Osteoblast (primary cell): ENCODE results near the gene ATP1A3. TPM values are rescaled to one million over a fixed set of nuclear protein-coding genes. Genes with fewer than 3 reads are reported as not detected.
"Not testable (repeated sequence)": the region's sequence is repeated elsewhere in the genome, so short reads cannot be mapped to it uniquely, and the experiment has no call there.

Experiments
- DNase-seq: peaks from one replicate; pipeline ENCODE4 v3.0.0; 2011; ENCODE audit warnings: low spot score, mixed read lengths; ENCODE audit not compliant: insufficient read length; ENCODE audit errors: missing footprints
- H2AFZ ChIP-seq: 2 replicates; pipeline ENCODE4 v1.6.0; 2011; ENCODE audit warnings: mild to moderate bottlenecking, low read length
- H3K27ac ChIP-seq: 2 replicates; pipeline ENCODE4 v1.5.1; 2011; ENCODE audit warnings: mild to moderate bottlenecking, low read depth, low read length, moderate library complexity
- H3K27me3 ChIP-seq: 2 replicates; pipeline ENCODE4 v1.6.0; 2012; ENCODE audit warnings: mild to moderate bottlenecking, control low read depth, inconsistent platforms, low read length, moderate library complexity; ENCODE audit not compliant: insufficient read depth
- H3K36me3 ChIP-seq: 2 replicates; pipeline ENCODE4 v1.5.1; 2011; ENCODE audit warnings: mild to moderate bottlenecking, low read length, control low read depth, moderate library complexity; ENCODE audit not compliant: insufficient read depth
- H3K4me1 ChIP-seq: 2 replicates; pipeline ENCODE4 v1.5.1; 2011; ENCODE audit warnings: mild to moderate bottlenecking, low read length, control low read depth, moderate library complexity; ENCODE audit not compliant: insufficient read depth
- H3K4me2 ChIP-seq: 2 replicates; pipeline ENCODE4 v1.6.0; 2011; ENCODE audit warnings: mild to moderate bottlenecking, low read length; ENCODE audit not compliant: insufficient read depth
- H3K4me3 ChIP-seq: fragments of 200-600 bp; sonication (generic); 3 replicates; pipeline ENCODE4 v1.5.1; 2012; ENCODE audit warnings: mild to moderate bottlenecking, low read length, inconsistent platforms; ENCODE audit not compliant: insufficient read depth
- H3K79me2 ChIP-seq: 2 replicates; pipeline ENCODE4 v1.6.0; 2012; ENCODE audit warnings: mild to moderate bottlenecking, low read length, control low read depth, inconsistent platforms; ENCODE audit not compliant: insufficient read depth
- H3K9me3 ChIP-seq: 2 replicates; pipeline ENCODE4 v1.5.1; 2011; ENCODE audit warnings: low read depth, low read length, control low read depth
- H4K20me1 ChIP-seq: 2 replicates; pipeline ENCODE4 v1.6.0; 2012; ENCODE audit warnings: mild to moderate bottlenecking, low read length, control low read depth; ENCODE audit not compliant: insufficient read depth
- CTCF ChIP-seq: IDR thresholded peaks from 2 replicates; pipeline ENCODE4 v1.5.1; 2011; ENCODE audit warnings: mild to moderate bottlenecking, low read depth, low read length, moderate library complexity; ENCODE audit errors: extremely low read depth
- total RNA-seq: library from RNA; depleted of rRNA; stranded (reverse); fragments of >200 nt; gene quantifications from 2 replicates; pipeline ENCODE4 v1.2.3, GENCODE V29; 2012

The ATP1A3 gene
- total RNA-seq = under 0.01 TPM in 2 replicates

GRCh38 chr19:41993612-41994483 lies at the start of gene ATP1A3:
ATP1A3 (minus strand) TSS chr19:41994230; CDS start chr19:41994076, 154 bp downstream.
- Histone ChIP-seq H3K4me2 (peak within 1 kb of the TSS; percentile 51), H3K9me3 (no peaks in the 10 kb centered on the region), H2AFZ (no peak within 1 kb of the TSS), H3K27ac (no peak within 1 kb of the TSS), H4K20me1 (peaks cover 2% of the 10 kb centered on the region), H3K27me3 (peaks cover 37% of the 10 kb centered on the region), H3K4me3 (peak within 1 kb of the TSS; percentile 33), H3K36me3 (no peaks in the 10 kb centered on the region), H3K79me2 (no peaks in the 10 kb centered on the region), H3K4me1 (no peaks in the 10 kb centered on the region)
- DNase-seq = peak; percentile 98
- TF ChIP-seq CTCF = no peak

GRCh38 chr19:42042455-42043170 lies 48.6 kb upstream of the ATP1A3 start:
- no peak overlapping the region for H3K4me2 ChIP-seq
- H3K4me3 ChIP-seq = no peak overlapping the region
- H3K27ac ChIP-seq = no peak overlapping the region
- H2AFZ ChIP-seq = no peak overlapping the region
- DNase-seq = no peak
- no peaks in the 10 kb centered on the region for H3K79me2 ChIP-seq
- H3K36me3 ChIP-seq = no peaks in the 10 kb centered on the region
- H3K9me3 ChIP-seq = no peaks in the 10 kb centered on the region
- H3K4me1 ChIP-seq = no peaks in the 10 kb centered on the region
- no peaks in the 10 kb centered on the region for H3K27me3 ChIP-seq
- TF ChIP-seq CTCF = no peak
- no peaks in the 10 kb centered on the region for H4K20me1 ChIP-seq

GRCh38 chr19:42040491-42040890 lies 46.5 kb upstream of the ATP1A3 start:
- not testable (repeated sequence) for DNase-seq, H3K79me2 ChIP-seq, H3K4me1 ChIP-seq

GRCh38 chr19:42040031-42040430 lies 46.0 kb upstream of the ATP1A3 start:
- Histone ChIP-seq H3K9me3 (no peaks in the 10 kb centered on the region), H3K4me1 (no peaks in the 10 kb centered on the region), H3K79me2 (no peaks in the 10 kb centered on the region), H3K36me3 (no peaks in the 10 kb centered on the region), H2AFZ (no peak overlapping the region), H3K4me3 (no peak overlapping the region), H3K4me2 (no peak overlapping the region), H3K27me3 (no peaks in the 10 kb centered on the region), H3K27ac (no peak overlapping the region), H4K20me1 (no peaks in the 10 kb centered on the region)
- no peak for TF ChIP-seq CTCF
- DNase-seq = no peak

More at GRCh38 chr19:42040491-42040890, 46.5 kb upstream of the ATP1A3 start:
- not testable (repeated sequence) for H3K36me3 ChIP-seq, H4K20me1 ChIP-seq, H3K27ac ChIP-seq, H3K9me3 ChIP-seq, H3K27me3 ChIP-seq, H3K4me3 ChIP-seq, H2AFZ ChIP-seq, H3K4me2 ChIP-seq
